Activated T-cell treated with anti-CD3 and anti-CD28 coated beads for 4 hours (primary cell): Measurements from ENCODE around the gene LMO7.
"Not testable (repeated sequence)": the region's sequence is repeated elsewhere in the genome, so short reads cannot be mapped to it uniquely, and the experiment has no call there.

Experiments used
- DNase-seq: peaks from one replicate; pipeline ENCODE4 v3.0.0-alpha.2; 2020

LMO7 gene

DNA sequence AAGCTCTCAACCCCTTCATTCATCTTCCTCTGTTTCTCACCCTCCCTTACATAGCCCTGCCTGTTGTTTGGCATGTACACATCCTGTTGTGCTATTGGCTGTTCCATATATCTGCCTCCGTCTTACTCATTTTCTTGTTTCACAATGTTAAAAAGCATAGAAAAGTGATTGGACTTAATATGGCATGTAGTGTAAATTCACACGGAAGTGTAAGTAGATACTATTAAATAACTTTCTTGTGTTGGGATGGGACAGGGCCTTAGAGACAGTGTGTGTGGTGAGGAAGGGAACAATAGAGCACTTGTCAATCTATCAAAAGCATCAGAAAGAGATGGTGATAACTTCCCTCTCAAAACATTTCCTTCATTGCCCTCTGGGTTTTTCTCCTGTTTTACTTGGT lies 12.3 kb downstream of the LMO7 start:
- no peak for DNase-seq

- no peak for DNase-seq
Observed at GRCh38 chr13:75651013-75651412, 14.9 kb downstream of the LMO7 start.

- no peak for DNase-seq
Observed at GRCh38 chr13:75652726-75653125, 16.6 kb downstream of the LMO7 start.

- no peak for DNase-seq
Observed at GRCh38 chr13:75656425-75656989, 20.4 kb downstream of the LMO7 start.

DNA sequence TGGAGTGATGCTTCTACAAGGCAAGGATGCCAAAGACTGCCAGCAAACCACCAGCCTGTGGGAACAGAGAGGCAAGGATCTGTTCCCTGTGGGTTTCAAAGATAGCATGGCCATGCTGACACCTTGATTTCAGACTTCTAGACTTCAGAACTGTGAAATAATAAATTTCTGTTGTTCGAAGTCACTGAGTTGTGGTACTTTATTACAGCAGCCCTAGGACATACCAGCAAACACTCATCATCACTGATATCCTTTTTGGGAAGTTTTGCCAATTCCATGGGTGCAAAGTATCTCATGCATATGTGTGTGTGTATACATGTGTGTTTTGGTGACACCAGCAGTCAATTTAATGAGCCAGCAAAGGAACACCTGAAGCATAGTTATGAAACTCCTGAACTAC lies 21.0 kb downstream of the LMO7 start:
- no peak for DNase-seq

DNA sequence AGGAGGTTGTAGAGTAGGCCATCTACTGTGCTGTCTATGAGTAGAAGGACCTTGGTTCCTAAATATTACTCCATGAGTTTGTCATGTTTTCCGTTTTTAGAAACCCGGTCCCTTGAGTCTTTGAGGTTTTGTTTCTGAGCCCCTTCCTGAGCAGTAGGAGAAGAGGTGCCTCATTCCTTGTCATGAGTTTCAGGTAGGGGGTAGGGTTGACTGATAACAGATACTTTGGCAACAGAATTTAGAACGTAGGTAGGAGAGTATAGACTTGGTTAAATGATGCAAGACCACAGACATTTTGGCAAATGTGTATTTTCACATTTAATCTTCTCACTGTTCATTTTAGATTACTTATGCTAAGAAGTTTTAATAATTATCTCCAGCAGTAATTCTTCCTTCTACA lies 24.6 kb downstream of the LMO7 start:
- no peak for DNase-seq

- DNase-seq = no peak
Observed at GRCh38 chr13:75661443-75661842, 25.3 kb downstream of the LMO7 start.

DNA sequence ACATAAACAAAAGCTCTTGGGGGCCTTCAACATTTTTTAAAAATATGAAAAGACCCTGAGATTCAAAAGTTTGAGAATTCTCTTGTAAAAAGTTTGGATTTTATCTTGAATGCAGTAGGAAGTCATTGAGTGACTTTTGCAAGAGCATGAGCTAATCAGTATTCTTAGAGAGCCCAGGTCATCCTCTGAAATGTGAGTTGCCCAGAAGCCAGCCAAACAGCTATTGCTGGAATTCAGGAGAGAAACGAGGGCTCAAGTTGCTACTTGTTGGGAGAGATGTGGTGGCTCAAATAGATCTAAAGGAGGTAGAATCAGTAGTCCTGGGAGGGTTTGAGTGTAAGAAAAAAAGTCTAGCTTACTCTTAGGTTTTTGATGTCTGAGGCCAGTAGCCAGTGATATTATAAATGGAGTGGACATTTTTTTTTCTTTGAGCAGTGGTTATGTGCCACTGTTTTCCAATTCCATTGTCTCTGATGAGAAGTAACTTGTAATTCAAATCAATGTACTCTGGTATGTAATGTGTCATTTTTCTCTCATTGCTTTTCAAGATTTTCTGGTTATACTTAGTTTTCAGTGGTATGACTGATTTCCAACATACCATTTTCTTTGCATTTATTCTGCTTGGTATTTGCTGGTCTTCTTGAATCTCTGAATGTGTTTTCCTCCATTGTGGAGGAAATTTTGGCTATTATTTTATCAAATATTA lies 30.7 kb downstream of the LMO7 start:
- no peak for DNase-seq

- no peak for DNase-seq
Observed at GRCh38 chr13:75669706-75670105, 33.6 kb downstream of the LMO7 start.

GRCh38 chr13:75670496-75670895 lies 34.4 kb downstream of the LMO7 start:
- DNase-seq = no peak

GRCh38 chr13:75675421-75675820 lies 39.3 kb downstream of the LMO7 start:
- no peak for DNase-seq

- no peak for DNase-seq
Observed at GRCh38 chr13:75679459-75679858, 43.3 kb downstream of the LMO7 start.

DNA sequence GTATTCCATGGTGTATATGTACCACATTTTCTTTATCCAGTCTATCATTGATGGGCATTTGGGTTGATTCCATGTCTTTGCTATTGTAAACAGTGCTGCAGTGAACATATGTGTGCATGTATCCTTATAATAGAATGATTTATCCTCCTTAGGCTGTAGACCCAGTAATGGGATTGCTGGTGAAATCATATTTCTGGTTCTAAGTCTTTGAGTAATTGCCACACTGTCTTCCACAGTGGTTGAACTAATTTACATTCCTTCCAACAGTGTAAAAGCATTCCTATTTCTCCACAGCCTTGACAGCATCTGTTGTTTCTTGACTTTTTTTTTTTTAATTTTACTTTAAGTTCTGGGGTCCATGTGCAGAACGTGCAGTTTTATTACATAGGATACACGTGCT lies 44.1 kb downstream of the LMO7 start:
- DNase-seq = not testable (repeated sequence)

DNA sequence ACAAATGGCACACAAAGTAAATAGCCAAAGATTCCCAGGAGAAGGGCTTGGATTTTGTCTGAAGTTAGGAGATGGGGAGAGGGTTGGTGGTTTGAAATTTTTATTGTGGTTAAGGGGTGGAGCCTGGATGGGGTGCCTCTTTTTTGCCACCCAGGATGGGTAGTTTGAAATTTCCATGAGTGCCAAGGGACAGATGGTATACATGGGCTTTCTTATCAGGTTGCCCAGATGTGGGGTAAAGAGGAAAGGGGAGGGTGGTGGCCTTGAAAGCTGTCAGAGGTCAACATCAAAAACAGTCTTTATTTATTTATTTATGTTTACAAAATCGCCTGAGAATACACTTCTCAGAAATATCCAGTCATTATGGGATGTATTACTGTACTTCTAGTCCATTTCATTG lies 46.2 kb downstream of the LMO7 start:
- no peak for DNase-seq

- no peak for DNase-seq
Observed at GRCh38 chr13:75685239-75685697, 49.1 kb downstream of the LMO7 start.

GRCh38 chr13:75687150-75687763 lies 51.1 kb downstream of the LMO7 start:
- no peak for DNase-seq

- no peak for DNase-seq
Observed at GRCh38 chr13:75689686-75690085, 53.6 kb downstream of the LMO7 start.

GRCh38 chr13:75690607-75691006 lies 54.5 kb downstream of the LMO7 start:
- no peak for DNase-seq

GRCh38 chr13:75691183-75691582 lies 55.1 kb downstream of the LMO7 start:
- DNase-seq = no peak

DNA sequence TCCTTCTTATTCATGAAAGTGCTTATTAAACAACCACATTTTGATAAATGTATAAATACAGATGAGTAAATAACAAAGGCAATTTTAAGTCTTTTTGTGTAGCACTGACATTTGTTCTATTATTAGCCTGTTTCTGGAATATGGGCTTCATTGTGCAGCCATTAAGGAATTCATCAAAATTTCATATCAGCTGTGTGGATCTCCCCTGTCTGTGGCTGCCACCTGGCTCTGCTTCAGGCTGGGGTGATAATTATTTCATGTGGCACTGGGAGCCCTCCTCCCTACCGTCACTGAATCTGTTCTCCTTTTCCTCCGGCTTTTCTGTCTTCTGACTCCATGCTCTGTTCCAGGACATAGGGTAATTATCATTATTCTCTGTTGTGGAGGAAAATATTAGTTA lies 57.1 kb downstream of the LMO7 start:
- DNase-seq = no peak

- DNase-seq = no peak
Observed at GRCh38 chr13:75694722-75695121, 58.6 kb downstream of the LMO7 start.

DNA sequence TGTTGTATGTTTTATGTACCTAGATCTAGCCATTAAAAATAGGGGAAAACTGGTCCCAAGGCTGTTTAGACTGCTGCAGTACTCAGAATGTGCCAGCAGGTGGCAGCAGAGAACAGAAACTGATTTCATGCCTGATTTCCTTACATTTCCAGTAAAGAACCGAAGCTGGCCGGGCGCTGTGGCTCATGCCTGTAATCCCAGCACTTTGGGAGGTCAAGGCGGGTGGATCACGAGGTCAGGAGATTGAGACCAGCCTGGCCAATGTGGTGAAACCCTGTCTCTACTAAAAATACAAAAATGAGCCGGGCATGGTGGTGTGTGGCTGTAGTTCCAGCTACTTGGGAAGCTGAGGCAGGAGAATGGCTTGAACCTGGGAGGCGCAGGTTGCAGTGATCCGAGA lies 59.8 kb downstream of the LMO7 start:
- peak; percentile 73 for DNase-seq

DNA sequence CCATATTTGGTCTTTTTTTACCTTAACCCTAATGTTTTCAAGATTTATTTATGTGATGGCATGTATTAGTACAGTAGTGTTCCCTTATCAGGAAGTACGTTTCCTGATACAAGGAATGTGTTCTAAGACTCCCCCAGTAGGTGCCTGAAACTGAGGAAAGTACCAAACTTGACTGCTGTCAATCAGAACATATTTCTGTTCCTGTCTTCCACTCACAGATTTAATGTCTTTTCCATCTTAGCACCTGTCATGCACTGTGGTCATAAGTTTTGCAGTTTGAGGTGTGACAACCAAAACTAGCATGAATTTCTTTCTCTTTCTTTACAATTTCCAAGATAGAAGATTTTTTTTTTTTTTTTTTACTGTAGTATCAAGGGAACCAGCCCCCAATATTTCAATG lies 62.9 kb downstream of the LMO7 start:
- no peak for DNase-seq

- not testable (repeated sequence) for DNase-seq
Observed at GRCh38 chr13:75699717-75700116, 63.6 kb downstream of the LMO7 start.

DNA sequence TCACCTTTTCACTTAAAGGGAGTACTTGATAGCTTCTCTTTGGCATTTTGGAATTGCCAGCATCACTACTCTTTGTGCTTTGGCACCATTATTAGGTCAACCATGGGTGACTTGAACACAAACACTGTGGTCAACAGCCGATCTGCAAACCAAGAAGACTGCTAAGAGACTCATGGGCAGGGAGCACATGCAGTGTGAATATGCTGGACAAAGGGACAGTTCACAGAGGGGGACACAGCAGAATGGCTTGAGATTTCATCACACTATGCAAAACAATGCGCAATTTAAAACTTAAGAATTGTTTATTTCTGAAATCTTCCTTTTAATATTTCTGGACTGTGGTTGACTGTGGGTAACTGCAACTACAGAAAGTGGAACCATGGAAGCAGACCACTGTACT lies 64.4 kb downstream of the LMO7 start:
- no peak for DNase-seq
